Prostate gland (tissue), 2 donors: Measurements from ENCODE around the gene SNX19.

Source experiments
- POLR2A ChIP-seq: fragments of 450-650 bp; IDR thresholded peaks from one replicate; pipeline ENCODE4 v1.6.1; 2016; ENCODE audit warnings: antibody characterized with exemption, mild to moderate bottlenecking
- TF ChIP-seq, protein P1 (sequence below), 4 experiments: fragments of 200-600 bp in 2 of 4; fragments of 450-650 bp in 2 of 4; sonication (generic) in 2 of 4; IDR thresholded peaks; 1 replicate in 3 of 4; 2 replicates in 1 of 4; pipeline ENCODE4 v1.5.1; 2016 to 2019; ENCODE audit warnings: antibody characterized with exemption in 4 of 4, mild to moderate bottlenecking in 2 of 4, moderate library complexity in 2 of 4

DNA sequence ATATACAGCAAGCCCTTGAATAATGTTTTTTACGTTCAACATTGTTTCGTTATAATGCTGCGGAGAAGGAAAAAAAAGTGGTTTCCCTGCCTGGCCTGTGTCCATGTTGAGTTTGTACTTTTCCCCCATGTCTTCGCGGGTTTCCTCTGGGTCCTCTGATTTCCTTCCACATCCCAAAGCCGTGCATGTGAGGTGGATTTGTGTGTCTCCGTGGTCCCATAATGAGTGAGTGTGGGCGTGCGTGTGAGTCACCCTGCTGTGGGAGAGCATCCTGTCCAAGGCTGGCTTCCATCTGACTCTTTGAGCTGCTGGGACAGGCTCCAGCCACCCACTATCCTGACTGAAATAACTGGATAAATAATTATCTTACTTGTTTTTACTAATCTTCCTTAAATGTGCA lies 29.6 kb upstream of the SNX19 start:
- TF ChIP-seq, protein P1, sequence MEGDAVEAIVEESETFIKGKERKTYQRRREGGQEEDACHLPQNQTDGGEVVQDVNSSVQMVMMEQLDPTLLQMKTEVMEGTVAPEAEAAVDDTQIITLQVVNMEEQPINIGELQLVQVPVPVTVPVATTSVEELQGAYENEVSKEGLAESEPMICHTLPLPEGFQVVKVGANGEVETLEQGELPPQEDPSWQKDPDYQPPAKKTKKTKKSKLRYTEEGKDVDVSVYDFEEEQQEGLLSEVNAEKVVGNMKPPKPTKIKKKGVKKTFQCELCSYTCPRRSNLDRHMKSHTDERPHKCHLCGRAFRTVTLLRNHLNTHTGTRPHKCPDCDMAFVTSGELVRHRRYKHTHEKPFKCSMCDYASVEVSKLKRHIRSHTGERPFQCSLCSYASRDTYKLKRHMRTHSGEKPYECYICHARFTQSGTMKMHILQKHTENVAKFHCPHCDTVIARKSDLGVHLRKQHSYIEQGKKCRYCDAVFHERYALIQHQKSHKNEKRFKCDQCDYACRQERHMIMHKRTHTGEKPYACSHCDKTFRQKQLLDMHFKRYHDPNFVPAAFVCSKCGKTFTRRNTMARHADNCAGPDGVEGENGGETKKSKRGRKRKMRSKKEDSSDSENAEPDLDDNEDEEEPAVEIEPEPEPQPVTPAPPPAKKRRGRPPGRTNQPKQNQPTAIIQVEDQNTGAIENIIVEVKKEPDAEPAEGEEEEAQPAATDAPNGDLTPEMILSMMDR (IDR thresholded peaks at IDR 0.05): no peak
- TF ChIP-seq POLR2A: no peak
